Measurements from ENCODE around the gene SOX5.
"Not testable (repeated sequence)": the region's sequence is repeated elsewhere in the genome, so short reads cannot be mapped to it uniquely, and the experiment has no call there.

SOX5 gene

DNA sequence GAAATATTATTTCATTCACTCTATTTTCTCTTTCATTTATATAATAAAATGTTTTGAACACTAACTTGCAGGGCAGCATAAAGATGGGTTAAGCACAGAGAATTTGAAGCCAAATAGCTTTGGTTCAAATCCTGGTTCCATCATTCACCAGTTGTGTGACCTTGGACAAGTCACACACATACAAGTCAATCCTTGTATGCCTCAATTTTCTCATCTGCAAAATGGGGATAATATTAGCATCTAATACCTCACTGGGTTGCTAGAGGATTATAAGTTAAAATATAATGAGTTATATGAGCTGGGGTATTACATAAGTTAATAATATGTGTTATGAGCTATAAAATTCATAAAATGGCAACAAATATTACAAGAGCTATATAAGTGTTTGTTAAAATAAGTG lies 94.9 kb downstream of the SOX5 start:
- FAIRE-seq: no peak
- no peak for DNase-seq (ENCODE audit: extremely low spot score, insufficient read length, low read depth)

DNA sequence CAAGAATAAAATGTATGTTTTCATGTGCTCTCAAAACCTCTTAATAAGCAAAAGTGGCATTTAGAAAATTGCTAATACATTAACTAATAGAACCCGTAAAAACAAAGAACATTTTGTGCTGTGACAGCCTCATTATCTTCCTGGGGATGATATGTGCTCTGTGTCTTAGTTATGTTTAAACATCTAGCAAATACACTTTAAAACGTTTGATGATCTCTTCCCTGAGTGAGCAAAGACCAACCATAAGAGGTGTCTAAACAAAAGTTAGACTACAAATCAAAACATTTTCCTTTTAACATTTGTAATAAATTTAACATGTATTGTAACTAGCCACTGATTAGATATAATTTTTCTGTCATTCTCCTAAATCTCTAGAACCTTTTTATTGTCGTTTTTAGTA lies 95.8 kb downstream of the SOX5 start:
- FAIRE-seq (no peak), DNase-seq (ENCODE audit: extremely low spot score, insufficient read length, low read depth) (no peak)

DNA sequence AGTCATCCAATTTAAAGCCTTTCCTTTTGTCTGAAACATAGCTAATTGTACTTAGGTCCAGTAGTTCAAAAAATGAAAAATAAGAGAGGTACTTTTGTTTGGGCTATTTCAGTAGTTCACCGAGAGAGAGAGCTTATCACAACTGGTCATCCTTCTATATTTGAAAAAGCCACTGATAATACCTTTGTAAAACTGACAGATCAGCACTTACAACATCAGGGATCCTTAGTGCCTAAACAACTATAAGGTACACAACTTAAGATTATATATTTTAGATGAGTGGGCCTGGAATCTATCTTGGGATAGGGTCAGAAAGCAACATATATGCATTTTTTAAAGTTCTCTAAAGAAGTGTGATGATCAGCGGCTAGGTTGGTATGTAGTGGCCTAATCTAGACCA lies 97.9 kb downstream of the SOX5 start:
- DNase-seq (ENCODE audit: extremely low spot score, insufficient read length, low read depth): no peak
- FAIRE-seq: no peak

DNA sequence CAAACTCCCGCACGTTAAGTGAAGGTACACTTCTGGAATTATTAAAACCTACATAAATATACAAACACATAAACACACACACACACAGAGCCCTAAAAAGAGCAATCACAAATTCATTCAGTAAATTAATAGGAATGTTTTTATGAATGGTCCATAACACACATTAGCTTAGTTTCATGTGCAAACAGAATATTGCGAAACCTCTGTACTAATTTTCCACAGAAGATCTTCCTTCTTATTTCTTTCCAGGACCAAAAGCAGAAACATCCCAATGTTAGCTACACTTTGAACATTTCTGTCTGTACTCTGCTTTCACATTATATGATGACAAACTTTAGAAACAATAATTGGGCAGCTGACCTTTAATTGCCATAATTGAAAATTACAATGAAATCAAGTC lies 101.6 kb downstream of the SOX5 start:
- DNase-seq (ENCODE audit: extremely low spot score, insufficient read length, low read depth) (no peak), FAIRE-seq (no peak)

DNA sequence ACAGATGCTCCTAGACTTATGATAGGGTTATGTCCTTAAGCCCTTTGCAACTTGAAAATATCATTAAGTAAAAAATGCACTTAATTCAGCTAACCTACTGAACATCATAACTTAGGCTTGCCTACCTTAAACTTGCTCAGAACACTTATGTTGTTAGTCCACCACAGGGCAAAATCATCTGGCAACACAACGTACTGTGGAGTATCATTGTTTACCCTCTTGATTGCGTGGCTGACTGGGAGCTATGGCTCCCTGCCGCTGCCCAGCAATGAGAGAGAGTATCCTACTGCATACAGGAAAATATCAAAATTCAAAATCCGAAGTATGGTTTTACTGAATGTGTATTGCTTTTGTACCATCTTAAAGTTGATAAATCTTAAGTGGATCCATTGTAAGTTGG lies 105.5 kb downstream of the SOX5 start:
- FAIRE-seq (no peak), DNase-seq (ENCODE audit: extremely low spot score, insufficient read length, low read depth) (no peak)

DNA sequence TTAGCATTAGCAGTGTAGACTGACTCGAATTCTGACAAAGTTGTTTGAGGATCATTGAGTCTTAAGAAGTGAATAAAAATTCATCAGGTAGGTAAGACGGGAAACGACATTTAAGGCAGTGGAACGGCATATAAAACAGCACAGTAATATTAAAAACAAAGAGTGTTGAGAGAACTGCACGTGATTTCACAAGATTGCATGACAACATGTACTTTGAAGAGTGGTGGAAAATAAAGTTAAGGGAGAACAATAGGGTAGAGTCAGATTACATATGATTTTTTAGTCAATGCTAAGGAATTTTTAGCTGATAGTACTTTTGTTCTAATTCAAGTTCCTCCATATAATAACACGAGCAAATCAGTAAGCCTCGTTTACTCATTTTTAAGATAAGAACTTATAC lies 115.4 kb downstream of the SOX5 start:
- no peak for FAIRE-seq
- no peak for DNase-seq (ENCODE audit: extremely low spot score, insufficient read length, low read depth)

DNA sequence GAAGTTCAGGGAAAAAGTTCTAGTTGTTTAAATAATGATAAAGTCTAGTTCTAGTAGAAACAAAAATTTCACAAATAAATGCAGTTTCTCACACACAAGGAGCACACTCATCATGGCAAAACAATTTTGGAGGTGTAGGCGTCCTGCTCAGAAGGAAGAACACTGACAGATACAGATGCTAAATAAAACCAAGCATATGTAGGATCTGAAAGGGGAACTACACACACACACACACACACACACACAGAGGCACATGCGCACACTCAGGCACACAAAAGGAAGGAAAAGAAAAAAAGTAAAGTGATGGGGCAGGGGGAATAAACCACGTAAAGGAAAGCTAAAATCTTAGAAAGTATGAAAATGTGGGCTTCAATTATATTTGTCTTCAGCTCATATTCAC lies 117.7 kb downstream of the SOX5 start:
- DNase-seq (ENCODE audit: extremely low spot score, insufficient read length, low read depth) (no peak), FAIRE-seq (no peak)

DNA sequence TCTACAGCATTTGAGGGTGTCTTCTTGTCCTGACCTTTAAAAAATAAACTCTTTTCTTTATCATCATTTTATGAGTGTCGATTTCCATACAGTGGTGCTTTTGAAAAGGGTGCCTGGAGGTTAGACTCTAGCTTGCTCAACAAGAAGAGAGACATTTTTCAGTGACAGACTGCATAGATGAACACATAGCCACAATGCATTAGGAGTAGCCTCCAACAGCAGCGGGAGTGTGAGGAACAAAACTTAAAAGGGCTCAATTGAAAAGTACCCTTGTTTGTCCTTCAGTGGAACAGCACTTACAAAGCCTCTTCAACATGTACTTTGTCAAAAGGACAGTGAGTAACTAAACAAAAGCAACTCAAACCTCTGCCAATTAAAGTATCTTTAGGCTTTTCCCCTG lies 119.3 kb downstream of the SOX5 start:
- FAIRE-seq (no peak), DNase-seq (ENCODE audit: extremely low spot score, insufficient read length, low read depth) (no peak)

DNA sequence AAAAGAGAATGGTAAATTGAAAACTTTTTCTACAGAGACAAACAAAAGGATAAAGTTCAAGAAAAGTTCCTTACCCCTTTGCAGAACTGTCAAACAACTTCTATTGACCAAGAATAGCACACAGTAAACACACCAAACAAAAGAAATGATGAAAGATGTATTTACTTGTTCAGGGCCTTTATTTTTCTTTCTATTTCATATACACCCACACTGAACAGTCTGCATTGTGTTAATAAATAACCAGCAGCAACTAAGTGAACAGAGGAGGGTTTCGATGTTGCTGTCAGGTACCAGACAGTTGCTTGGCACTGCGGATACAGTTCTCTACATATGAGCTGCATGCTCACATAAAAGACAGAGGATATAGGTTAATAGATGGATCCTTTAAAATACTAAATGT lies 122.1 kb downstream of the SOX5 start:
- FAIRE-seq (no peak), DNase-seq (ENCODE audit: extremely low spot score, insufficient read length, low read depth) (no peak)

DNA sequence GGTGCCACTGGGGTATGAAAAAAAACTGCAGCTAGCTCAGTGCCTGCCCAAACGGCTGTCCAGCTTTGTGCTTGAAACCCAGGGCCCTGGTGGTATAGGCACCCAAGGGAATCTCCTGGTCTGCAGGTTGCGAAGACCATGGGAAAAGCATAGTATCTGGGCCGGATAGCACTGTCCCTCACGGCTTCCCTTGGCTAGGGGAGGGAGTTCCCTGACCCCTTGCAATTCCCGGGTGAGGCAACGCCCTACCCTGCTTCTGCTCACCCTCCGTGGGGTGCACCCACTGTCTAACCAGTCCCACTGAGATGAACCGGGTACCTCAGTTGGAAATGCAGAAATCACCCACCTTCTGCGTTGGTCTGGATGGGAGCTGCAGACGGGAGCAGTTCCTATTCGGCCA lies 124.3 kb downstream of the SOX5 start:
- FAIRE-seq; DNase-seq (ENCODE audit: extremely low spot score, insufficient read length, low read depth): not testable (repeated sequence)

DNA sequence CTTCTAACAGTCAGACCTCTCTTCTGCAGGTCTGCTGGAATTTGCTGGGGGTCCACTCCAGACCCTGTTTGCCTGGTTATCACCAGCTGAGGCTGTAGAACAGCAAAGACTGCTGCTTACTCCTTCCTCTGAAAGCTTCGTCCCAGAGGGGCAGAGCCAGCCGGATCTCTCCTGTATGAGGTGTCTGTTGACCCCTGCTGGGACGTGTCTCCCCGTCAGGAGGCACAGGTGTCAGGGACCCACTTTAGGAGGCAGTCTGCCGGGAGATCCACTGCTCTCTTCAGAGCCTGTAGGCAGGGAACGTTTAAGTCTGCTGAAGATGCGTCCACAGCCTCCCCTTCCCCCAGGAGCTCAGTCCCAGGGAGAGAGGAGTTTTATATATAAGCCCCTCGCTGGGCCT lies 125.1 kb downstream of the SOX5 start:
- no peak for FAIRE-seq
- DNase-seq (ENCODE audit: extremely low spot score, insufficient read length, low read depth): no peak

DNA sequence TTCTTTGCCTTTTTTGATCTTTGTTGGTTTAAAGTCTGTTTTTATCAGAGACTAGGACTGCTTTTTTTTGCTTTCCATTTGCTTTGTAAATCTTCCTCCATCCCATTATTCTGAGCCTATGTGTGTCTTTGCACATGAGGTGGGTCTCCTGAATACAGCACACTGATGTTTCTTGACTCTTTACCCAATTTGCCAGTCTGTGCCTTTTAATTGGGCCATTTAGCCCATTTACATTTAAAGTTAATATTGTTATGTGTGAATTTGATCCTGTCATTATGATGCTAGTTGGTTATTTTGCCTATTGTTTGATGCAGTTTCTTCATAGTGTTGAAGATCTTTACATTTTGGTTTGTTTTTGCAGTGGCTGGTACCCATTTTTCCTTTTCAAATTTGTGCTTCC lies 126.6 kb downstream of the SOX5 start:
- FAIRE-seq; DNase-seq (ENCODE audit: extremely low spot score, insufficient read length, low read depth): not testable (repeated sequence)

DNA sequence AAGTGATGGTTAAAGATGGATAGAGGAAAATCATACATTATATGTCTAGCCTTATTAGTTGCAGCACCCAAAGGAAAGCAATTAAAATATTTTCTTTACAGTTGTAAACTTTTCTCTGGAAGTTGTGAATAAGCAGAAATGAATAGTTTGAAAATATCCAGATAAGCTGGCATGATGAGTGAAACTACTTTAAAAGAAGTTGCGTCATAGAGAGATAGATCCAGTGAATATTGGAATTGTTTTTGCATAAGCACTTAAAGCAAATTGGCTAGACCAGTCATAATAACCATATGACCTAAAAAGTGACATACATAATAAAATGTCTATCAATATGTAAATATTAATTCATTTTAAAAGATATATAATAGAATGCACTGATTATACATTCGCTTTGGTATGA lies 132.1 kb downstream of the SOX5 start:
- FAIRE-seq: no peak
- no peak for DNase-seq (ENCODE audit: extremely low spot score, insufficient read length, low read depth)

DNA sequence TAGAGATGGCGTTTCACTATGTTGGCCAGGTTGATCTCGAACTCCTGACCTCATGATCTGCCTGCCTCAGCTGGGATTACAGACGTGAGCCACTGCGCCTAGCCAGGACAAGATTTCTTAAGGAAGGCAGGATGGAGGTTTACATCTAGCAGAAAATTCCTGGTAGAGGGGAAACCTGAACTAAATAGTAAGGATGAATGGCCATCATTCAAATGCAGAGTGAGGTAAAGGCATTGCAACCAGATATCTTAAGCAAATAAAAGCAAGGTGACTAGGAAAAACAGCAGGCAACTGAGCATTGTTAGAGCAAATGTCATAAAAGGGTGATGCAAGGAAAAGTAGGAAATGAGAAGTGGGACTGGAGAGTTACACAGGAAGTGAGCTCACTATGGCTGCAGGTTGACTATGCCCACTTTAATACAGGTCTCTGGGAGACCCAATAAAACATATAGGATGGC lies 133.0 kb downstream of the SOX5 start:
- no peak for FAIRE-seq
- DNase-seq (ENCODE audit: extremely low spot score, insufficient read length, low read depth): no peak

DNA sequence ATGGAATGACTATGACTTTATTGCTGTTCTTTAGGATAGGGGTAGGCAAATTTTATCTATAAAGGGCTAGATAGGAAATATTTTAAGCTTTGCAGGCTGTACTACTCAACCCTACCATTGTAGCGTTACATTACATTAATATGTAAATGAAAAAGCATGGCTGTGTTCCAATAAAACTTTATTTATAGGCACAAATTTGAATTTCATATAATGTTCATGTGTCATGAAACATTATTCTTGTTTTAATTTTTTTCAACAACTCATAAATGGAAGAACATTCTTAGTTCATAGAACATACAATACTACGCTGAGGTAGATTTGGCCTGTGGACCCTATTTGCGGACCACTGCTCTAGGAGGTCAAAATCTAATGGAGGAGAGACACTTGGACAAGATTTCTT lies 133.7 kb downstream of the SOX5 start:
- no peak for DNase-seq (ENCODE audit: extremely low spot score, insufficient read length, low read depth)
- no peak for FAIRE-seq

DNA sequence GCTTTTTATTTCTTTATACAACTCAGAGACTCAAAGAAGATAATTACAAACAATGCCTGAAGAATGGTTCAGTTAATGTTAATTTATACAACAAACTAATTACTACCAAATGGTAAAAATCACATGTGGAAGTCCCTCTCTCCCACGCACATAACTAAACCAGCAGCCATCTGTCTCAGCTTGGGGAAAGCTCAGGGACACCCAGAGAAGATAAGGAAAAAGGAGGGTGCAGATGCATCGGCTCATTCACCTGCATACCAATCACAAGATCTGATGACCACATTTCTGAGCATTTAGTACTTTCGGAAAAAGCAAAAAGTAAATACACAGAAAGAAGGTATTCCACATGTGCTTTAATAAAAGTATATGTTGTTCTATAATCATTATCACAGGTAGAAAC lies 136.3 kb downstream of the SOX5 start:
- DNase-seq (ENCODE audit: extremely low spot score, insufficient read length, low read depth): no peak
- FAIRE-seq: no peak

DNA sequence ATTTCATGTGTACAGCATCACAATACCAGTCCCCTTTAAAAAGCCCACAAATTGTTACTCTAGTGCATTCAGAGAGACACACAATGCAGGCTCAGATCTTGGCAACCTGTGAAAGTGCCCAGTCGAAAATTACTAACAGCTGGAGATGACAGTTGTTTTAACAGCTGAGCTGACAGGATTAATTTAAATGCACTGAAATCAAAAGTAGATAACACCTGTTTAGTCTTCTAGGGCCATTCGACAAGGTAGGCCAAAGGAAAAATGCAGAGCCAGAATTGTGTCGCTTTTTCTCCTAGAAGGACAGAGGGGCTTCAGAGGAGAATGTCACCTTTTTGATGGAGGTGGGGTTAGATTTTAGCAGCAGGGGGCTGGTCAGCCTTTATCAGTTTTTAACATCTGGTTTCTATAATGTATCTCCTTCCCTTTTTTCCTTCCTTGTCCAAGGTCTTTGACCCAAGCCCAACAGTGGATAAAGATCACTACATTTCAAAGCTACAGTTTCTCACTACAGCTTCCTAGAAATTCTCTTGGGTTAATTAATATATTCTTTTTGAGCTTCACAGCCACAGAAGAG lies 139.1 kb downstream of the SOX5 start:
- FAIRE-seq (no peak), DNase-seq (ENCODE audit: extremely low spot score, insufficient read length, low read depth) (no peak)

DNA sequence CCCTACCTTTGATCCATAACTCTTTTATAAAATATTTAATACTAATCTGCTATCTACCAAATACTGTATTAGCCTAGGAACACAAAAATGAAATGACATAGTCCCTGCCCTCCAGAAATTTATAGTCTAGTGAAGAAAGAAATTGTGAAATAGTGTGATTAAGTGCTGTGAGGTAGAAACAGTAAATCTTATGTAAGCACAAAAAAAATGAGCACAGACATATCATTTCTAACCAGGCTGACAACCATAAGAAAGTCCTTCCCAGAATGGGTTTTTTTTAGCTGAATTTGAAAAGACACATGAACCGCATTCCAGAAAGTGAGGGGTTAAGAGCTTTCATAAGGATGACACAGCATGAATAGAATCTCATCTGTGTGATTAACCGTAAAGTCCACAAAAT lies 145.9 kb downstream of the SOX5 start:
- DNase-seq (ENCODE audit: extremely low spot score, insufficient read length, low read depth) (no peak), FAIRE-seq (no peak)

DNA sequence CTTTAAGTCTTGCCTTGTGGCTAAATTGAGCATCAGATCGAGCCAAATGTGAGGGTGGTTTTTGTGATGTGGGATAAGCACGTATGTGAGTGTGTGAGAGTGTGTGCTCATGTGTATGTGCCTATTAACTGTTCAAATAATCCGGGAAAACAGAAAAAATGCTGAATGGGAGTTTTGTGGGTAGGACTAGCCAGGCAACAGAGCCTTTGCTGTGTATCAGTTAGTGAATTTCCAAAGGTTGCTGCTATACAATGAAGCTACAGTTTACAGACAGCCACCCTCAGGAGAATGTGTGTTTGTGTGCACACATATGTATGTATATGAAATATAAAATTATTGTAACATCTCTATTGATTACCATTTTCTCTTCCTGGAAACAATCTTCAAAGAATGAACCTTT lies 154.0 kb downstream of the SOX5 start:
- FAIRE-seq (no peak), DNase-seq (ENCODE audit: extremely low spot score, insufficient read length, low read depth) (no peak)

DNA sequence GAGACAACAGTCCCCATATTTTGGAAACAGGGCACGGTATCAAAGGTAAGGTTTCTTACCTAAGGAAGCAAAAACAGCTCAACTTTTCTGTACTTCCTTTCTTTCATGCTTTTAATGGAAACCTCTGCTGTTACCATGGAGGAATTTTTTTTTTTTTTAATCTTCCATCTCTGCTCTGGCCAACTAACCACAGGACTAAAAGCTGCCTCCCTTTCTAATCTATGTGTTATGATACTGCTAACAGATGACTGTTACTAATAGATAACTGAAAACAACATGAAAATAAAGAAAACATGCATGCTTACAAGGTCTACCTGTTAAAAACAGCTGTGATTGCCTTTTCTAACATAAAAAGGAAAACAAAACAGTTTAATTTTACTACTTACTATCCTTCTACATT lies 168.4 kb downstream of the SOX5 start:
- FAIRE-seq (no peak), DNase-seq (ENCODE audit: extremely low spot score, insufficient read length, low read depth) (no peak)

DNA sequence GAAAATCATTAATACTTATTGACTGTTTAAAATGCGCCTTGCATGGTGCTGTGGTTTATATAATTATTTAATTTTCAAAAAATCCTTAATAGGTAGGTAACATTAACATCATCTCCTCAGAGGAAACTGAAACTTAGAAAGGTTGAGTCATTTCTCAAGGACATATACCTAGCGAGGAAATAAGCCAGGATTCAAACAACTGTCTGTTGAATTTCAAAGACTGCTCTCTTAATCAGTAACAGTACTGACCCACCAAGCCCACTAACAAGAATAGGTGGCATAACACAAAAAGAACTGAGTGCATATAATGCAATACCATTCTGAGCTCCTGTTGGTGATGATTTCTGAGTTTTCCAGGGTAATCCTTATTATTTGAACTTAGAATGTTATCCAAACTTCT lies 174.3 kb downstream of the SOX5 start:
- peak; percentile 44 for FAIRE-seq
- no peak for DNase-seq (ENCODE audit: extremely low spot score, insufficient read length, low read depth)

DNA sequence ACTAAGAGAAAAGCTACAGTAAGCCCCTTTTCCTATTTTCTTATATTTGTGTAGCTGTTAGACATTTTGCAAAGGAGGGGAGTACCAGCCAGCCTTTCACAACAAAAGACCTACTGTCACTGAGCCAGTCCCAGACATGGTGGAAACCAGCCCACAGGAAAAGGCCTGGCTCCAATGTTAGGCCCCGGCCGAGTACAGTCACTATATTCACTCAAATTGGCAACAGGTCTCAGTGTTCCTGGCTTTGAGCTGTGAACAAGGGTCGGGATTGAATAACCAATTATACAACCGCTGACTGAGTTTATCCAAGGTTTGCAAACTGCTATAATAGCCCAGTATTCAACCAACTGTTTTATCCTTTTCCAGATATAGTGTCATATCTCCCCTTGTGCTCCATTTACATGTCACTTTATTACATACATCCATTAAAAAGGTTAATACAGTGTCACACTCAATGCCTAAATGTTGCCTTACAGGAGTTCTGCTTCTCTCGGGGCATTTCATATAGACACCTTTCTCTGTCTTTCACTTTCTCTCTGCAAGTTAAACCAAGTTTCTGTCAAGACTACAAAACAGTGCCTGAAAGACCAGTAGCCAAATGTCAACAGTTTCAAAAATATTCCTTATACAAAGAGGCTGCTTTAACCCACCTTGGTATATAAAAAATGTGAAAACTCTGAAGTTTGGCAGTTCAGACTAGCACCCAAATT lies 178.1 kb downstream of the SOX5 start:
- DNase-seq (ENCODE audit: extremely low spot score, insufficient read length, low read depth) (no peak), FAIRE-seq (no peak)
